HG03469 (cell line): ENCODE measurements around the gene ZHX3.

Source experiments
- ATAC-seq: cut with Tn5 transposase; IDR thresholded peaks from one replicate; pipeline ENCODE4 v1.9.1; 2021; ENCODE audit warnings: mild to moderate bottlenecking, moderate library complexity, moderate number of reproducible peaks; ENCODE audit not compliant: unreplicated experiment

The ZHX3 gene

DNA sequence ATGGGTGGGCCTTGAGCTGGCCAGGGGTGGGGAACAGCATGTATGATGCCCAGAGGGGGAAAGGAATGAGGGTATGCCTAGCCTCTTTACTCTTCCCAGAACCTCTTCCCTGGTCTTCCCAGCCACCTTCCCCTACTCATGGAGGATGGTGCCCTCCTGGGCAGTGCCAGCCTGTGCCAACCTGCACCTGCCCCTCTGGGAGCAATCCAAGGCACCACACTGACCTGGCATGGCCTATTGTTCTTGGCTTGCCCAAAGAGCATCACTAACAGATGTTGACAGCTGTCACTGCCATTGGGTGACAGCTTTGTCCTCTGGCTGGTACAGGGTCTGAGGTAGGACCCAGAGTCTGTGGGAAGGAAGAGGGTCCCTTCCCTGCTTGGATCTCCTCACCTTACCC is 36.0 kb upstream of the ZHX3 start:
- no peak for ATAC-seq

DNA sequence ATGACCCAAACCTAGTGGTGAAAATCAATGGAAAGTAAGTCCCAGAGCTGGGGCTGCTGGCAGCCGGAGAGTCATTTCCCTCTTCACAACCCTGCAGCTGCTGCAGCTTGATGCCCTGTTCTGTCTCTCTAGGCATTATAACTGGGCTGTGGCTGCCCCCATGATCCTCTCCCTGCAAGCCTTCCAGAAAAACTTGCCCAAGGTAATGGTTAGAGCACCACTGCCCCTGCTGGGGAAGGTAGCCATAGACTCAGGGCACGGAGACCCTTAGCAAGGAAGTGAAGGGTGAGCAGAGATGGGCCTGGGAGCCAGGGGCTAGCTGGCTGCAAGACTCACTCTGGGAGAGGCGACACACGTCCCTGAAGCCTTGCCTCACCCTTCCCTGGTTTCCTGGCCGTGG is 35.1 kb upstream of the ZHX3 start:
- no peak for ATAC-seq

DNA sequence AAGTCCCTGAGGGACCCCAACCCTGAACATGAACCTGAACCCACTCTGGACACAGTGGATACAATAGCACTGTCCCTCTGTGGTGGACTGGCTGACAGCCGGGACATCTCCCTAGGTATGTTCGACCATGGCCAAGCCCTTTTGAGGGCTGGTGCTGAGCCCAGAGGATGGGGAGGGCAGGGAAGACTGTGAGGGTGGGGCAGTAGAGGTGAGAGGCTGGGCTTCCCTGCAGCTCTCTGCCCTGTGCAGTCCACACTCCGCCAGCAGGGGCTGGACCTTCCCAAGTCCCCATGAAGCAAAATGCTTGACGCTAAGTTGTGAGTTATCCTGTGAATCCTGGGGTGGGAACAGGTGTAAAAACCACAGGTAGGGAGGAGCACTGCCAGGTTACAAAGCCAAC is 34.6 kb upstream of the ZHX3 start:
- ATAC-seq = no peak

DNA sequence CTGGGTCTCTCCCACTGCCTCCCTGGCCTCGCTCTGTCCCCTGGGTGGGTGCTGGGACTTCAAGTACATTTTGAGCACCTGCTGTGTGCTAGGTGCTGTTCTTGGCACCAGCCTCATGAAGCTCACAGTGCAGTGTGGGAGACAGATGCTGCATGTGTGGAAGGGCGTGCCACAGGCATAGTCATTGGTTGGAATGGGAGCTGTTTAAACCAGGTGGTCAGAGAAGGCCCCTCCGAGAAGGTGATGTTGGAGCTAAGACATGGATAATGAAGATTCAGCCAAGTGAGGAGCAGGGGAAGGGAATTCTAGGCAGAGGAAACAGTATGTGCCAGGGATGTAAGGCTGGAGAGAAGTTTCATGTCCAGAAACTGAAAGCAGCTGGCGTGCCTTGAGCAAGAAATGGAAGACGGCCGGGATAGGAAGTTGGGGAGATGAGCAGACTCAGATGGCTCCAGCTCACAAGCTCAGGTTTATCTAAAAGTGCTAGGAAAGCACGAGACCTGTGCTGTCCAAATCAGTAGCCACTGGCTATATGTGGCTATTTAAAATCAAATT is 33.0 kb upstream of the ZHX3 start:
- no peak for ATAC-seq

DNA sequence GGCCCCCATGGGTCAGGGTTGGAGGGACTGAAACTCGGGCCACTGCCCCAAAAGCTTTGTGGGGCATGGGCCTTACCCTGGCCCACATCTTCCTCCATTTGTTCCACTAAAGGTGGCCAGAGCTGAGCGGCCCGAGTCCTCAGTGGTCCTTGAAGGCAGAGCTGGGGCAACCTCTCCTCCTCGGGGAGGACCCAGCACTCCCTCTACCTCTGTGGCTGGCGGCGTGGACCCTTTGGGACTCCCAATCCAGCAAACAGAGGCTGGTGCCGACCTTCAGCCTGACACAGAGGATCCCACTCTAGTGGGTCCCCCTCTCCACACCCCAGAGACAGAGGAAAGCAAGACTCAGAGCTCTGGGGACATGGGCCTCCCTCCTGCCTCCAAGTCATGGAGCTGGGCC is 32.4 kb upstream of the ZHX3 start:
- ATAC-seq = no peak

DNA sequence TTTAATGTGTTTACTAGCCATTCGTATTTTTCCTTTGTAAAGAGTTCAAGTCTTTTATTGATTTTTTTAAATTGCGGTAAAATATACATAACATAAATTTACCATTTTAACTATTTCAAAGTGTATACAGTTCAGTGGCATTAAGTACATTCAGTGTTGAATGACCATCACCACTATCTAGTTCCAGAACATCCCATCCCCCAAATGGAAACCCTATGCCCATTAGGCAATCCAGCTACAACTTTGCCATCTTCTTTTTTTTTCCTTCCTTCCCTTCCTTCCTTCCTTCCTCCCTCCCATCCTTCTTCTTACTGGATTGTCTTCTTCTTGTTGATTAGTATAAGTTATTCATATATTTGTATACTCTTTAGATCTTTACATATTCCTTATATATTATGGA is 31.7 kb upstream of the ZHX3 start:
- no peak for ATAC-seq

DNA sequence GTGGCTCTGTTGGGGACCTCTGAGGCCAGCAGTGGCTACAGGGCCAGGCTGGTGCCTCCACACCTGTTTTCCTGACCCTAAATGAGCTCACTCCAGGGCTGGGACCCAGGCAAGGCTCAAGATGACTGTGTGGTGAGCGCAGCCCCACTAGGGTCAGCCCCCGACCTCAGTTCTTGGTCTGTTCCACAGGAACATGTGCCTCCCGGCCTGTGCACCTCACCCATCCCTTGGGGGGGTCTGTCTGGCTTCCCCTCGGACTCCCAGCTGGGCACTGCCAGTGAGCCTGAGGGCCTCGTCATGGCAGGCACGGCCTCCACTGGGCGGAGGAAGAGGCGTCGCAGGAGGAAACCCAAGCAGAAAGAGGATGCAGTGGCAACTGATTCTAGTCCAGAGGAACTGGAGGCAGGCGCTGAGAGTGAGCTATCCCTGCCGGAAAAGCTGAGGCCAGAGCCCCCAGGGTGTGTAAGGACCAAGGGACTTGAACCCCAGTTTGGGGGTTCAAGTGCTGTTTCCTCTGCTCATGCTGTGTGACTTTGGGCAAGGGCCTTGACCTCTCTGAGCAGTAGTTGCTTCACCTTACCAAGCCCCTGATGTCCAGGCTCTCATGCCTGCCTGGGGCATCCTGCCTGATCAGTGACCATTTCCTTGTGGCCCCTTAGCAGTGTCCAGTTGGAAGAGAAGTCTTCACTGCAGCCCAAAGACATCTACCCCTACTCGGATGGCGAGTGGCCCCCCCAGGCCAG is 31.1 kb upstream of the ZHX3 start:
- ATAC-seq = no peak

DNA sequence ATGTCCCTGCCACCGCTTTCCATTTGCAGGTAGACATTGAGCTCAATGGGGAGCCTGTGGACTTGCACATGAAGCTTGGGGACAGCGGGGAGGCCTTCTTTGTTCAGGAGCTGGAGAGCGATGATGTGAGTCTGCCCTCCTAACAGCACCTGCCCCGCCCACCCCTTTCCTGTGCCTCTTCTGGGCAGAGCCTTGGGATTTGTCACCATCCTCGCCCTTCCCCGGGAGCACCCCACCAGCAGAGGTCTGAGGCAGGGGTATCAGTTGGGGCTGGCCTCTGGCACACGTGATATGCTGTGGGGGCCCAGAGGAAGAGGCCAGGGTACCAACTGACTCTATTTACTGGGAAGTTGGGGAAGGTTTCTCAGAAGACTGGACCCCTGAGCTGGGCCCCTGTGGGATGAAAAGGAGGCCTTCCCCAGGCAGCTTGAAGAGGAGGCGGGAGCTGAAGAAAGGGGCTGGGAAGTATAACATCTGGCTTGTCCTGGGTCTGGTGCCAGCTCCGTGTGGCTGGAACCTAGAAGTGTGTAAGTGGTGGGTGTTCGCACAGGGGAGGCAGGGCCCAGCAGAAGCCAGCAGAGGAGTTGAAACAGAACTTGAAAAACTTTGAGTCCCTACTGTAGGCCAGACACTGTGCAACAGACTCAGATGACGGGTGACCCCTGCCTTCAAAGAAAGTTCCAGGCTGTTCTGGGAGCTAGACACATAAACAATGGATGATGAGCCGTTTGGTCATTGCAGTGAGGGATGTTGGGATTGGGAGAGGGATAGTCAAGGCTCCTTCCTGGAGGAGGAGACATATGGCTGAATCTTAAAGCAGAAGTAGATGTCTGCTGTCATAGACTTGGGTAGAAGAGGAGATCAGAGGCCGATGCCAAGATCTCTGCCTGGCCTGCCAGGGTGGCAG is 30.2 kb upstream of the ZHX3 start:
- no peak for ATAC-seq

DNA sequence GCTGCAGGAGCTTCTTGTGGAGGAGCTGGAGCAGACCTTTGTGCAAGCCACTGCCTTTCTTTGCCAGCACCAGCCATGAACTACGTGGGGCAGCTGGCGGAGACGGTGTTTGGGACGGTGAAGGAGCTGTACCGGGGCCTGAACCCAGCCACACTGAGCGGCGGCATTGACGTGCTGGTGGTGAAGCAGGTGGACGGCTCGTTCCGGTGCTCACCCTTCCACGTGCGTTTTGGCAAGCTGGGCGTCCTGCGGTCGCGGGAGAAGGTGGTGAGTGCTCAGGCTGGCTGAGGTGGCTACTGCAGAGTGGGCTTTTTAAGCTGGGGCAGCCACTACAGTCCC is 28.2 kb upstream of the ZHX3 start:
- no peak for ATAC-seq

DNA sequence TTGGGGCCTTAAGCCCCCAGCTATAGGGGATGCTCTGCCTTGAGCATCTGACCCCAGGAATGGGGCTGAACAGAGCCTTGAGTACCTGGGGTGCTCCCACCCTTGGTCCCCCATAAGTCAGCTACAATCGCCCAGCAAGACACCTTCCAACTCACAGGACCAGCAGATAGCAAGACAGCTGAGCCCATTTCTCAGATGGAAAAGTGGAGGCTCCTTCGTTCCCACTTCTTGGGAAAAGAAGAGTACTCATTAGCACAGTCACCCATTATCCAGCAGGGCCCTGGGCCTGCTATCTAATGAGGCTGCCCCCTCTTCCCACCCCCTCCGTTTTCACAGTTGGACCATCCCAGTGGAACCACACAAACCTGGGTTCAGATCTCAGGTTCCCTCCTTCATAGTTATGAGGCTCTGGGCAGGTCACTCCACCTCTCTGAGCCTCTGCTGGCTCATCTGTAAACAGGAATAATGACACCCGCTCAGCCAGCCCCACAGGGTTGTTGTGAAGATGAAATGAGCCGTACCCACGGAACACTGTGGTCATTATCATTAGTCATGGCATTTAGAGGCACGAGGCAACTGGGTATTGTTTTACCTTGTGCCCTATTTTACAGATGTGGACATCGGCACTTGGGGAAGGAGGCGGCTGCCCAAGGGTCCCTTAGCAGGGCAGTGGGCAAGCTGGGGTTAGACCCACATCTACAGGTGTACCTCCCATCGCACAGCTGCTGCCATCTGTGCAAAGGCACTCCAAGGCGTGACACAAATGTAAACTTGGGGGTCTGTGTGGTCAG is 27.6 kb upstream of the ZHX3 start:
- ATAC-seq = no peak

DNA sequence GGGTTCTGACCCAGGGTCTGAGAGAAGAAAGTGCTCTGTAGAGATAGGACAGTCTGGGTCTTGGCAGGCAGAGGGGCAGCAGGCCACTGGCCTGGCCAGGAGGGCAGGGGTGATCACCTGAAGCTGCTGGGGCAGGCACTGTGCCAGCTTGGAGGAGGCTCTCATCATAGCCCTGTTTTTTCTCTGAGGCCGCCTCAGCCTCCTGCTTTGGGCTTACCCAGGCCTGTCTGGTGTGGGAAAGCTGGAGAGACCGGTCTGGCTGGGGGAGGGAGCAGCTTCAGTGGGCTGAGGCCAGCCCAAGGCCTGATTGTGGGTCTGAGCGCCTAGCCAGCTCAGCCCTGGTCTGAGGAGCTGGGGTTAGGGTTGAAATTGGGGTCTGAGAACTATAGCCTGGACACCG is 26.9 kb upstream of the ZHX3 start:
- no peak for ATAC-seq

DNA sequence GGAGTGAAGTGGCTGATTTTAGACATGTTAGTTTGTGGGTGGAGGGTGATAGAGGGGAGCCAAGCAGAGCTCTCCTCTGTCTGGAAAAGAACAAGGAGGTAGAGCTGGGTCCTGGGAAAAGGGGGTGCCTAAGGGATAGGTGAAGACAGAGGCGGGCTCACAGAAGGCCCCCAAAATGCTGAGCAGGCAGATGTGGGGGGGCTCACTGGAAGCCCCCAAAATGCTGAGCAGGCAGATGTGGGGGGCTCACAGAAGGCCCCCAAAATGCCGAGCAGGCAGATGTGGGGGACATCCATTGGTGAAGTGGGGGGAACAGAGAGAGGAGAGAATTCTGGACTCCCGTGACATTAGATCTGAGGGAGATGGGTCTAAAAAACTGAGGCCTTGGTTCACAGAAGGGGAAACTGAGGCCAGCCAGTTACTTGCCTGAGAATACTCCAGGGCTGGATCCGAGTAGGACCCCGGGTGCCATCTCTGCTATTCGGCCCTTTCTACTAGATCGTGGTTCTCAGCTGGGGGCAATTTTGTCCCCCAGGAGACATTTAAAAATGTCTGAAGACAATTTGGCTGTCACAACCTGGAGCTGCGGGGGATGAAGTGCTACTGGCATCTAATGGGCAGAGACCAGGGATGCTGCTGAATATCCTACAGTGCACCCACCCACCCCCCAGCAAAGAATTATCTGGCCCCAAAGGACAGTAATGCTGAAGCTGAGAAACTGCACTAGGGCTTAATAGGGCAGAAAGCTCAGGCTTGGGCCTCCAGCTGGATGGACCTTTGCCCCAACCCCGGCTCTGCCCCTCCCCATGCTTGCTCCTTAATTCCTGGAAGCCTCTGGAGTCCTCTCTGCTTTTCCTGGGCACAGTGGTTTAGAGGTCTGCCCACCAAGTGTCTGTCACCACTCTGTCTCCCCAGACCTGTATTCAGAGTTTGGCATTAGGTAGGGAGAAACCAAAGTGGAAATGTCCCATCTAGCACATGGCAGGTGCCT is 25.2 kb upstream of the ZHX3 start:
- ATAC-seq = no peak

DNA sequence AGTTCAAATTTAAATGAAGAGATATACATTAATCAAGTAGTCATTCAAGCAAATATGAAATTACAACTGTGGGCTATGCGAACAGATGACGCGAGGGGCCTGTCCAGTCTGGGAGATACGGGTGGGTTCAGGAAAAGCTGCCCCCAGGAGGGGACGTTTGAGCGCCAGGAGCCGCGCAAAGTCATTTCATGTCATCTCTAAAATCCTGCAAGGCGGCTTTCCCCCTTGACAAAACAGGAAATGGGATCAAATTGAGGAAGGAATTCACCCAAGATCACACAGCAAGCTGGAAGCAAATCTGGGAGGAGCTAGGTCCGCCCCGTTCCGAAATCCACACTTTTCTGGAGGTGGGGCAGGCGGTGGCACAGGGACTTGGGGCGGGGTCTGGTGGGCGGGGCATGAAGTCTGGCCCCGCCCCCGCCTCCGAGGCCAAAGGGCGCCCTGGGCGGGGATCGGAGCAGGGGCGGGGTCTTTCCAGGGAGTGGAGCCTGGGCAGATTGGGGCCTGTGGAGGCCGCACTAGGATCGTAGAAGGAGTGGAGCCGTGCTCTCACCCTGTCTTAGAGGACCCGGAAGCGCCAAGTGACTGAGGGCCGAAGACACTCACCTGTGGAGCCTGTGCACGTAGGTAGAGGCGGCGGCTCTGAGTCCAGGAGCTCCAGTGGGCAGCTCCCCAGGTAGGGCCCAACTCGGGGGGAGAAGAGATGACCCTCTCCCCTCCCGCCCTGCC is 23.0 kb upstream of the ZHX3 start, which contains the start of gene LPIN3:
Gene LPIN3, plus strand, starts transcription at position 495 of the 729 bp plus-strand sequence. CDS start 4,983 bp downstream, outside the sequence.
- ATAC-seq = no peak

DNA sequence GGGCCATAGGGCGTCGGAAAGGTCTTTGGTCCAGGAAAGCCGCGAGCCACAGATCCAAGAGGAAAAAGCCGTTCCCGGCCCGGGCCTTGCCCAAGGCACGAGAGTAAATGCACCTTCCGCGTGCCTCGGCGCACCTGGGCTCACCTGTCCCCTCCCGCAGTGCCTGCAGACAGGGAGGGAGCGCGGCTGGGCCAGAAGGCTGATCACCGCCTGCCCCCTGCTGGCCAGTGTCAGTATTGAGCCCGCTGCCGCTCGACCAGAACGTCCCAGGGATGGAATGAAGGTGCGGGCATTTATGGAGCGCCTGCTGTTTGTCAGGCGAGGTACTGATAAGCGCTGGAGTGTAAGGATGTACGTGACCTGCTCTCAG is 22.4 kb upstream of the ZHX3 start:
- ATAC-seq = peak; percentile 71

DNA sequence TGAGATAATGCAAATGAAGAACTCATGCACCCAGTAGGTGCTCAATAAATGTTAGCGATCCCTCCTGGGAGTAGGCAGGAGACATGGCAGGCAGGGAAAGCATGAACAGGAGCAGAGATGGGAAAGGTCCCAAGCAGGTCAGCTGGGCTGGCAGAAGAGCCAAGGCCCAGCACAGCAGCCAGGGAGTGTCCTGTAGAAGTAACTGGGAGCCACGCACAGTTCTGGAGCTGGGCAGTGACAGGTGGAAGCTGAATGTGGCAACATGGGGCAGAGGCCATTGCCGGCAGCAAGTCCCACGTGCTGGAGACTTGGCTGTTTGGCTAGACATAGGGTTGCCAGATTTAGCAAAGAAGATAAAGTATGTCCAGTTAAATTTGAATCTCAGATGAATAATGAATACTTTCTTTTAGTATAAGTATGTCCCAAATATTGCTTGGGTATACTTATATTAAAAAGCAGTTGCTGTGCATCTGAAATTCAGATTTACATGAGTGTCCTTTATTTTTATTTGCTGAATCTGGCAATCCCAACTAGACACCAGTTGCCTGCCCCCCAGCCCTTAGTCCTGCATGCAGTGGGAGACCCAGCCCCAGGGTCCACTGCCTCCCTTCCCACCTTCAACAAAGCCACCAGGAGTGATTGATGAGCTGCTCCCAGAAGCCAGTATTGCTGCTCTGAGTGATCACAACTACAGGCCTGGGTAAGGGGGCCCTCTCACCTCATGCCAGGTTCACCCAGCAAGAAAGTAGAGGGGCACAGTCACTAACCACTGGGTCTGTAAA is 19.4 kb upstream of the ZHX3 start:
- no peak for ATAC-seq

DNA sequence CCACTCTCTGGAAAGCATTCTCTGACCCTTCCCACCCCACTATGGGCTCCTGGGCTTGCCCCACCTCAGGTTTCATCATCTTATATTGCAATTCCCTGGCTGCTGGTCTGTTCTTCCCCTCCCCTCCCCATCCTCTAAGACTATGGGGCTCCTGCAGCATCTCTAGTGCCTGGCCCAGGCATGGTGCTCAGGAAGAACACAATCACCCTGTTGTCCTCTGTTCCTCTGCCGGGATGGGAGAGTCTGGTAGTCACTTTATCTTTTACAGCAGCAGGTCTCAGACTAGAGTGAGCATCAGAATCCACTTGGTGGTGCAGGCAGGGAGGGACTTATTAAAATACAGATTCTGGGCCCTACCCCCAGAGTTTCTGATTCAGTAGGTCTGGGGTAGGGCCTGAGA is 18.1 kb upstream of the ZHX3 start:
- no peak for ATAC-seq

DNA sequence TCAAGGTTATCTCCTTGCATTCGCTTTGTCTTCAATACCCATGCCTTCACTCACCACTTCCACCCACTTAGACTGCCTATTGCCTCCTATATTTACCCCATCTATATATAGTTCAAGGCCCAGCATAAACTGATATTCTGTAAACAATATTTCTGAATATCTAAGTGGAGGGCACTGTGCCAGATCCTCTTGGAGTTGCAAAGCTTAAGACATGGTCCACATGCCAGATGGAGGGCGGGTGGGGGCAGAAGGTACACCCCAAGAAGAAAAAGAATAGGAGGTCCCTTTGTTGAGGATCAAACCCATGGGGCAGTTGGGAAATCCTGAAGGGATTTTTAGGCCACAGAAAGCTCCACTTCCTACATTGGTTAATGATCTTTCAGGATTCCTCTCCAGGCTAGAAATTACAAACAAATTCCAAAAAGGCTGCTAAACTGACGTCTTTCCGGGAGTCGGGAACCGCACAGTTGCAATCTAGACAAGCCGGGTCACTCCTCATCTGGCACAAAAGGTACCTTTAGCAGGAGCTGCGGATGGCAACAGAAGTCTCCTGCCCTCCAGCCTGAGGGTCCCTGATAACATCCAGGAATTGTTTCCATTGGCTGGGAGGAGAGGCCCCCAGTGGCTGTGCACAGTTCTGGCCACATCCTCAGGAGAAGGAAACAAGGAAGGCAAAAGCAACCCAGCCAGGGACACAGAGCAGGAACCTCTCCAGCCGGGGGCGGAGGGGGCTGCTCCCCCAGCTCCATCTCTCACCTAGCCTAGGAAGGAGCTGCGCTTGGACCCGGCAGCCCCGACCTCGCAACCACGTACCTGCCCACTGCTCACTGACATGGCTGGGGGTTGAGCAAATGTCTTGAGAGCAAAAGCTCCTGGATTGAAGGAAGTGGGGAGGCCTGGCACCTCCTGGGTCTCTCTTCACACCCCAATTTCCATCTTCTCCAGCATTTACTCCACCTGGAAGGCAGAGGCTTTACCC is 17.2 kb upstream of the ZHX3 start:
- no peak for ATAC-seq
